MCF 10A (cell line): ENCODE results near the gene SVIL. TPM values are rescaled to one million over a fixed set of nuclear protein-coding genes. Genes with fewer than 3 reads are reported as not detected.
A peak's percentile ranks its signal among the peaks of the same experiment; 100 is the strongest.

Experiments
- BruUV-seq: library from RNA; stranded (reverse); fragments of 400-500 nt; replicated peaks from 2 replicates; lab custom pipeline; 2021; lab: Mats Ljungman, UMichigan
- CTCF ChIA-PET: fragments of 300-600 bp; sonication (Branson Sonifier 250); formaldehyde crosslinking; extraction: SDS; loops from one replicate; lab custom pipeline; 2021; ENCODE audit warnings: antibody characterized with exemption, inconsistent platforms; lab: Yijun Ruan, JAX
- POLR2A ChIA-PET: fragments of 300-600, 350-650 bp; sonication (Branson Sonifier 250); formaldehyde crosslinking; extraction: SDS; loops from one replicate; lab custom pipeline; 2020; ENCODE audit warnings: antibody characterized with exemption, inconsistent platforms; lab: Yijun Ruan, JAX
- DNase-seq: peaks from one replicate; pipeline ENCODE4 v3.0.0-alpha.2; 2018; ENCODE audit not compliant: unreplicated experiment
- H3K27ac Mint-ChIP-seq: one replicate; pipeline ENCODE4 v1.8.0; 2022; ENCODE audit warnings: mild to moderate bottlenecking, low read depth, mixed read lengths; ENCODE audit not compliant: unreplicated experiment
- H3K27me3 Mint-ChIP-seq: one replicate; pipeline ENCODE4 v1.8.0; 2022; ENCODE audit warnings: mixed read lengths; ENCODE audit not compliant: insufficient read depth, unreplicated experiment
- H3K36me3 Mint-ChIP-seq: one replicate; pipeline ENCODE4 v1.8.0; 2022; ENCODE audit warnings: mild to moderate bottlenecking, moderate library complexity, mixed read lengths; ENCODE audit not compliant: insufficient read depth, unreplicated experiment
- H3K4me1 Mint-ChIP-seq: one replicate; pipeline ENCODE4 v1.8.0; 2022; ENCODE audit warnings: mixed read lengths; ENCODE audit not compliant: insufficient read depth, unreplicated experiment
- H3K4me3 Mint-ChIP-seq: one replicate; pipeline ENCODE4 v1.8.0; 2022; ENCODE audit warnings: mild to moderate bottlenecking, moderate library complexity, mixed read lengths; ENCODE audit not compliant: unreplicated experiment
- H3K9me3 Mint-ChIP-seq: one replicate; pipeline ENCODE4 v1.8.0; 2022; ENCODE audit warnings: mixed read lengths; ENCODE audit not compliant: unreplicated experiment
- CTCF ChIP-seq: fragments of 200-600 bp; IDR thresholded peaks from one replicate; pipeline ENCODE4 v1.8.0; 2022; ENCODE audit warnings: antibody characterized with exemption, mild to moderate bottlenecking; ENCODE audit not compliant: unreplicated experiment
- intact Hi-C: fragments of 100-400 bp; cut with micrococcal nuclease; formaldehyde crosslinking; loops from 2 replicates; pipeline ENCODE4 v1.14.1; 2022
- total RNA-seq: library from RNA; stranded (reverse); gene quantifications from 2 replicates; pipeline ENCODE4 v1.2.3, GENCODE V29; 2022

SVIL gene
- total RNA-seq, 1 experiment from 2014 or later, result 43.3 TPM

GRCh38 chr10:29532256-29532878 lies 102.4 kb downstream of the SVIL start:
- DNase-seq, result no peak
- no TSS peak for BruUV-seq
- POLR2A ChIA-PET, result no interaction called here
- CTCF ChIA-PET, result interaction anchor here (0.5 kb wide), 1 partner anchor 900 kb away, joined by 4 read pairs; no protein-coding TSS in a partner anchor
- H3K9me3 Mint-ChIP-seq, result no peaks in the 10 kb centered on the region
- peaks cover 40% of the 10 kb centered on the region for H3K36me3 Mint-ChIP-seq
- H3K4me1 Mint-ChIP-seq, result peaks cover 12% of the 10 kb centered on the region
- intact Hi-C loops, result no loop called here
- no peak overlapping the region for H3K27ac Mint-ChIP-seq
- H3K27me3 Mint-ChIP-seq, result no peaks in the 10 kb centered on the region
- no peak for TF ChIP-seq CTCF
- no peak overlapping the region for H3K4me3 Mint-ChIP-seq

GRCh38 chr10:29530112-29530976 lies 104.4 kb downstream of the SVIL start:
- POLR2A ChIA-PET, result no interaction called here
- no peak overlapping the region for H3K27ac Mint-ChIP-seq
- intact Hi-C loops, result loop anchor here (2.0 kb wide), 1 partner anchor 206 kb away; no protein-coding TSS in a partner anchor
- no peaks in the 10 kb centered on the region for H3K27me3 Mint-ChIP-seq
- H3K4me1 Mint-ChIP-seq, result peaks cover 3% of the 10 kb centered on the region
- no peak overlapping the region for H3K4me3 Mint-ChIP-seq
- CTCF ChIA-PET, result no interaction called here
- TF ChIP-seq CTCF, result no peak
- no peaks in the 10 kb centered on the region for H3K9me3 Mint-ChIP-seq
- H3K36me3 Mint-ChIP-seq, result peaks cover 52% of the 10 kb centered on the region
- BruUV-seq, result no TSS peak
- DNase-seq, result no peak

- Mint-ChIP-seq H3K27ac (no peak overlapping the region), H3K36me3 (peaks cover 62% of the 10 kb centered on the region), H3K27me3 (no peaks in the 10 kb centered on the region), H3K4me1 (no peaks in the 10 kb centered on the region), H3K4me3 (no peak overlapping the region), H3K9me3 (no peaks in the 10 kb centered on the region)
- TF ChIP-seq CTCF, result no peak
- no TSS peak for BruUV-seq
- ChIA-PET POLR2A (interaction anchor here (0.6 kb wide), 1 partner anchor 348 kb away, joined by 3 read pairs; no protein-coding TSS in a partner anchor), CTCF (no interaction called here)
- DNase-seq, result no peak
- intact Hi-C loops, result no loop called here
These were observed 105.6 kb downstream of the SVIL start for GRCh38 chr10:29529146-29529545.

GRCh38 chr10:29525762-29526161 lies 109.0 kb downstream of the SVIL start:
- no peaks in the 10 kb centered on the region for H3K9me3 Mint-ChIP-seq
- peak overlapping the region; percentile 12 for H3K27ac Mint-ChIP-seq
- H3K27me3 Mint-ChIP-seq, result no peaks in the 10 kb centered on the region
- peaks cover 95% of the 10 kb centered on the region for H3K36me3 Mint-ChIP-seq
- TF ChIP-seq CTCF, result no peak
- H3K4me1 Mint-ChIP-seq, result no peaks in the 10 kb centered on the region
- ChIA-PET CTCF (no interaction called here), POLR2A (interaction anchor here (0.5 kb wide), 1 partner anchor 22 kb away, joined by 3 read pairs; no protein-coding TSS in a partner anchor)
- DNase-seq, result no peak
- intact Hi-C loops, result no loop called here
- H3K4me3 Mint-ChIP-seq, result no peak overlapping the region
- no TSS peak for BruUV-seq
